ENCODE data around the gene HOXB3.

Gene HOXB3

GRCh38 chr17:48553826-48554225 is 36.2 kb downstream of the HOXB3 start:
- no peak for DNase-seq

- no peak for DNase-seq
These were observed 36.9 kb downstream of the HOXB3 start for GRCh38 chr17:48553190-48553547.

GRCh38 chr17:48552466-48553189 is 37.4 kb downstream of the HOXB3 start:
- no peak for DNase-seq

DNA sequence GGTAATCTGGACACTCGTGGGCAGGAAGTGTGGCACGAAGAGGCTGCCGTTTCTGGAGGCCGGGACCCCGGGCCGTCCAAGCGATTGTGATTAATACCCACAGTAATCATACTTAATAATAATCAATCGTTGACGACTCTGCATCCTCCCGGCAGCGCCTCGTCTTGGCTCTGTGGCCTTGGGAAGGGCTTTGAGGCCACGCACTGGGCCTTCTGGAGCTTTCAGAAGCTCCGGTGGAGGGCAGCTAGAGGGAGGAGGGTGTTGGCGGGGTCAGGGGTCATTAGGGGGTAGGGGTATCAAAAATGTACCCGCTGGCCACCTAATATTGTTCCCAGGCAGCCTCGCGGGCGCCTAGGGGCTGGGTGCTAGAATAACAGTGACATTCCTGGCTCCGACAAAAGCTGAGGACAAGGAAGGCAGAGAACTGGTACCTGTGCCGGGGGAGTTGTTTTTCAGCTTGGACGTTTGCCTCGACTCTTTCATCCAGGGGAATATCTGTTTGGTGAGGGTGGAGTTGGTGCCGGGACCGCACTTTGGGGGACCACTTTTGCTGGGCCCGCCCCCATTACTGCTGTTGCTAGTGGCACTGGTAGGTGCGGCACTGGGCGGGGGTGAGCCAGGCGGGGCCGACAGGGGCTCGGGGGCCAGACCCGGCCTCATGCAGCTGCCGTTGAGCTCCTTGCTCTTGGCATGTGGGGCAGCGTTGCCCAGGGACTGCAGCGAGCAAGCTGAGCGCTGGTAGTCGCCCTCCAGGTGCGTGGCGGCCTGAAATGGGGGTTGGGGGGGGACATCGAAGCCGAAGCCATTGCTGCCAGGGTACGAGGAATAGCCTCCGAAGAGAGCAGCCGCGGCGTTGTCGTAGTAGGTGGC is 38.2 kb downstream of the HOXB3 start:
- DNase-seq, result no peak

- no peak for DNase-seq
These were observed 38.9 kb downstream of the HOXB3 start for GRCh38 chr17:48551214-48551555.

DNA sequence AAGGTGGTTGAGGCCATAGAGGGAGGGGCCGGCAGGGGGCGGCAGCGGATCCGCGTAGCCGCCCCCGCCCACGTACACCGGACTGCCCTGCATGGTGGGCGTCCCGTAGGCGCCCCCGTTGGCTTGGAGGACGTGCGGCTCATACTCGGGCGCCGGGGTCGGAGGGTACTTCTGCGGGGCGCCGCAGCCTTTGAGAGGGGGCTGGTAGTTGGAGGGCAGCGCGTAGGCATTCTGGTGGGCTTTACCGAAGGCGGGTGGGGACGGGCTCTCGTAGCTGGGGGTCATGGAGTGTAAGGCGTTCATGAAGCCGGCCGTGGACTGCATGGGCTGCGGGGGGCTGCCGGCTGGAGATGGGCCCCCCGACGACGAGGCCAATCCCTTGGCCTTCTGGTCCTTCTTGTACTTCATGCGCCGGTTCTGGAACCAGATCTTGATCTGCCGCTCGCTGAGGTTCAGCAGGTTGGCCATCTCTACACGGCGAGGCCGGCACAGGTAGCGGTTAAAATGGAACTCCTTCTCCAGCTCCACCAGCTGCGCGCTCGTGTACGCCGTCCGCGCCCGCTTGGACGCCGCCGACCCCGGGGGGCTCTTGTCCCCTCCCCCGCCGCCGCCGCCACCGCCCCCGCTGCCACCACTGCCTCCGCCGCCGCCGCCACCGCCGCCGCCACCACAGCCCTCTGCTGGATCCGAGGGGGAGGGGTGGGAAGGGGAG is 39.4 kb downstream of the HOXB3 start:
- DNase-seq, result no peak

DNA sequence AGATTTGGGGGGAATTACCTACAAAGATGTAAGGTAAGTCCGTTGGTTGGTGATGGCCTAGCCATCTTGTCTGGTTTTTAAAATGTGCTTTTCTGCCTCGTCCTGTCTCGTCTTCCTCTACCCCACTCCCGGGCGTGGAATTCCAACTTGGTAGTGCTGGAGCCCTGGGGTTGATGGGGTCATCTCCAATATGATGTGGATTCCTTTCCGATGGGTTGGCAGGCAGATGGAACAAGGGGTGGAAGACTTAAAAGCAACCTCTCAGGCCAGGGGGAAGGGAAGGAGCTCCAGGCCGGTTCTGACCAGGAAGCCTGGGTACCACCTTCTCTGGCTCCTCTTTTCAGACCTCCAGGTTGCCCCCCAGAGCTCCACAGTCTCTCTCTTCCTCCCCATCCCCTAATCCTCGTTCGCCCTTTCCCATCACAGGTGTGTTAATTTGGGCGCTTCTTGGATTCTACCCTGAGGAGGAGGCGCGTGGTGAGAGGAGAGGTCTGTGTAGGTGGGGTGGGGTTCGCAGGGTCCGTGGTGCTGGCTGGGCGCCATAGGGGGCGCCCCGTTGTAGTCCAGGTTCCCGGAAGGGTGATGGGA is 40.0 kb downstream of the HOXB3 start:
- DNase-seq, result no peak

- DNase-seq, result no peak
These were observed 40.8 kb downstream of the HOXB3 start for GRCh38 chr17:48549281-48549630.

- no peak for DNase-seq
These were observed 41.3 kb downstream of the HOXB3 start for GRCh38 chr17:48548523-48549280.

GRCh38 chr17:48547808-48548522 is 42.1 kb downstream of the HOXB3 start:
- no peak for DNase-seq

GRCh38 chr17:48546924-48547807 is 42.9 kb downstream of the HOXB3 start:
- no peak for DNase-seq

DNA sequence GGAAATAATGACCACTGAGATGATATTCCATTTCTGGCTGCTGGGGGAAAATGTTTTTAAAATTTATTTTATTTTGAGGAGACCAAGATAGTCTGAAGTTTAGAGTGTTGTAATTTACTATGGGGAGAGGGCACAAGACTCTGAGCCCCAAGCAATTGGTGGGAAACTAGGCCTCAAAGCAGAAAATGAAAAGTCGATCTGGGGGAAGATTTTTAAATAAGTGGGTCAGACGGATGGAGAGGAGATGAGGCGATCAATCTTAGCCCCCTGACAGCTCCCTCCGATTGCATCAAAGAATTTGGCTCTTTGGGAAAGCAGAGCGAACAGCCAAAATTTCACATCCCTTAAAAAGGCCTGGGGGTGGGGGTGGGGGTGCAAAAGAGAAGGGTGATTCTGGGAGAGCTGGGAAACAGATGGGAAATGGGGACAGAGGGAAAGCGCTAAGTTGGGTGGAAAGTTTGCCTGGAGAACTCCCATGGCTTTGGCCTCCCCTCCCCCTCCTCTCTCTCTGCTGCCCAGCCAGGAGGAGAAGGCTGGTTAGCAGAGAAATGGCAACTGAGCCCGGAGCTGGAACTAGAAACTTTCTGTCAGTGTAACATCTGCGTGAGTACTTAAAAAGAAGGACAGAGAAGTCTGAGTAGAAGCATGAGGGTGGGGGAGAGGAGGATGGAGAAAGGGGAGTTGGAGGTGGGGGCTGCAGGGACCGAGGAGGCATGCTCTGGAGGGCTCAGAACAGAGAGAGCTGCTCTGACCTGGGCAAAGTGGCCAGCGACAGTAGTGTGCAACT is 43.7 kb downstream of the HOXB3 start:
- DNase-seq, result no peak

GRCh38 chr17:48545539-48545938 is 44.5 kb downstream of the HOXB3 start:
- DNase-seq, result no peak

DNA sequence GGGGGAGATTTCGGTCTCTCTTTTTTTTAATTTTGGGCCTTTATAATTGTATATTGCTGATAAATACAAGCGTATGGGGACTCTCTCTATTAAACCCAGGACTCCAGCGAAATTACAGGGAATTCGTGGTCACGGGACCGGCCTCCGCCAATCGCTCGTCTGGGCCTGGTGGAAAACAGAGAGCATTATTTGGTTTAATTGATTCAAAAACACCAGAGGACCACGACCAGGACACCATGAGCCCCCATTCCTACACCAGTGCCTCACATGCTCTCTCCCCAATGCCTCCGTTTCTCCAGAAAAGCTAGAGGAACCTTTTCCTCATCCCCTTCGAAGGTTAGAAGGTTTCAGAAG is 45.0 kb downstream of the HOXB3 start, which contains the start of gene HOXB2:
Gene HOXB2 (minus strand): TSS at position 88 of the 354 bp plus-strand sequence. CDS start 198 bp downstream, outside the sequence.
- DNase-seq, result no peak

DNA sequence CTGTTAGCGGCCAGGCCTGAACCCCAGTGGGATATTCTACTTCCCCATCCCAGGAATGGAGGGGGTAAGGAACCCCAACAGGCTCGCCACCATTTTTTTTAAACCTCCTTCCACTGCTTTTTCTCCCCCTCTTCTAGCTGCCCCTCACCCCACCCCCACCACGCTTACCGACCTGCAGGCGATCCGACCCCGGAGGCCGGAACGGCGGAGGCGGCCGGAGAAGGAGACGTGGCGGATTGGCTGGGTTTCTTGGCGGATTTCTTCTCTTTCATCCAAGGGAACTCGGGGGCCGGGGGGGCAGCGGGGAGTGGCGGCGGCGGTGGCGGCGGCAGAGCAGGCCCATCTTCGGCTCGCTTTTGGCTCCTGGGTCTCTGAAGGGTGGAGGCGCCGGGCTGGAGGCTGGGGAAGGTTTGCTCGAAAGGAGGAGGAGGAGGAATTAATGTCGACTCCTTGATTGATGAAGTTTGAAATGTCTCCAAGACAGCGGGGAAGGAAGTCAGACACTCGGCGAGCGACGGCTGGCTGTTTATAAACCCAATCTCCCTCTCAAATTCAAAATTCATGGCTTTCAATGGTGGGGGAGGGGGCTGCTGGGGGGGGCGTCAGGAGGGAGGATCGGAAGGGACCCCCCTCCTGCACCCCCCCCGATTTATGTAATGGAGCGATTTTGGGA is 45.6 kb downstream of the HOXB3 start:
- no peak for DNase-seq

DNA sequence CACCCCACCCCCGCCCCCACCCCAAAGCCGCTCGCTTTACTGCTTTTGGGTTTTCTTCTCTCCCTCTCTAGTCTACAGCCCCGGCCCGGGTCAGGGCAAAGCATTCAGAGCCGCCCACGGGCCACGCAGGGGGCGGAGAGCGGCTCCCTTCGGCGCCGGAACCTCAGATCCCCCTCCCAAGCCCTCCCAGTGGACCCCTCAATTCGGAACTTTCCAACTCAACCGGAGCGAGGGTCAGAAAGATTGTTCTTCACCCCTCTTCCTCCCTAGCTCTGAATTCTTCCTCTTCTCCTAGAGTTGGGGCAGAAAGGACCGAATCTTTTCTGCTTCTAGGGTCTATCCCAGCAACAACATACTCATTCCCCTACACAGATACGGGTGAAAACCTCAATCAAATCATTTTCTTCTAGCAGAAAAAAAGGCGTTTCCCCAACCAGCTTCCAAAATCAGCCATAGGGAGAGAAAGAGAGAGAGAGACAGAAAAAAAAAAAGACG is 46.1 kb downstream of the HOXB3 start:
- no peak for DNase-seq

- DNase-seq, result no peak
These were observed 46.8 kb downstream of the HOXB3 start for GRCh38 chr17:48543107-48543853.

DNA sequence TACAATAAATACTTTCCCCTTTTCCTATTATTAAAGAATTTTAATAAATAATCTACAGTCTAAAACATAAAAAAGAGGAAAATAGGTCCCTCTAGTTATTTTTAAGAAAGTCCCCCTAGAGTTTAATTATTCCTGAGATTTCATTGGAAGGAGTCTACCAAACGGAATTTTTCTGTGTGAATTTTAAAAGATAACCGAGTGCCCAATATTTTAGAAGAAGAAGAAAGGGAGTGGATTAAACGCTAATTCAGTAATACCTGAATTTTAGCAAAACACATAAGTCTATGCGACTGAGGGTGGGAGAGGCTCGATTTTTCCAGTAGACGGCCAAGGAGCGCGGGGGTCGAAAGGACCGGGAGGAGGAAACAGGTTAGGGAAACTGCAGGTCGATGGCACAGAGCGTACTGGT is 47.3 kb downstream of the HOXB3 start:
- no peak for DNase-seq

Data from NCI-H2171 treated with DMSO at 0.1 percent for 48 hours (cell line).